Measurements from ENCODE around the gene ZNF879. TPM values are rescaled to one million over a fixed set of nuclear protein-coding genes. Genes with fewer than 3 reads are reported as not detected.
A peak's percentile ranks its signal among the peaks of the same experiment; 100 is the strongest.

The ZNF879 gene
- total RNA-seq, 2 donors from 2014 or later = 2.7 to 3.2 TPM

- intact Hi-C loops (cut with DNase I) = no loop called here
- DNase-seq (ENCODE audit: low spot score) = no peak
Observed at GRCh38 chr5:178997191-178997590, 26.4 kb upstream of the ZNF879 start.

- DNase-seq (ENCODE audit: low spot score) = no peak
- intact Hi-C loops (cut with DNase I) = no loop called here
Observed at GRCh38 chr5:178998441-178998840, 25.2 kb upstream of the ZNF879 start.

- intact Hi-C loops (cut with DNase I) = no loop called here
- no peak for DNase-seq (ENCODE audit: low spot score)
Observed at GRCh38 chr5:179006564-179006963, 17.0 kb upstream of the ZNF879 start.

- no peak for DNase-seq (ENCODE audit: low spot score)
- intact Hi-C loops (cut with DNase I) = no loop called here
Observed at GRCh38 chr5:179008667-179009066, 14.9 kb upstream of the ZNF879 start.

- intact Hi-C loops (cut with DNase I) = no loop called here
- DNase-seq (ENCODE audit: low spot score) = no peak
Observed at GRCh38 chr5:179033004-179033580, 9.5 kb downstream of the ZNF879 start.

GRCh38 chr5:179044765-179045164, 21.2 kb downstream of the ZNF879 start:
- DNase-seq (ENCODE audit: low spot score) = no peak
- intact Hi-C loops (cut with DNase I) = loop anchor here in 1 of 2 donors (5.0 kb wide), 1 partner anchor 1153 kb away; no protein-coding TSS in a partner anchor

- DNase-seq (ENCODE audit: low spot score) = no peak
- intact Hi-C loops (cut with DNase I) = no loop called here
Observed at GRCh38 chr5:179051784-179052183, 28.2 kb downstream of the ZNF879 start.

GRCh38 chr5:179054036-179054785, 30.6 kb downstream of the ZNF879 start:
- no peak for DNase-seq (ENCODE audit: low spot score)
- intact Hi-C loops (cut with DNase I) = no loop called here

- no peak for DNase-seq (ENCODE audit: low spot score)
- intact Hi-C loops (cut with DNase I) = no loop called here
Observed at GRCh38 chr5:179054876-179055275, 31.3 kb downstream of the ZNF879 start.

- intact Hi-C loops (cut with DNase I) = no loop called here
- no peak for DNase-seq (ENCODE audit: low spot score)
Observed at GRCh38 chr5:179055436-179055835, 31.8 kb downstream of the ZNF879 start.

- DNase-seq (ENCODE audit: low spot score) = no peak
- intact Hi-C loops (cut with DNase I) = no loop called here
Observed at GRCh38 chr5:179055841-179056240, 32.2 kb downstream of the ZNF879 start.

- intact Hi-C loops (cut with DNase I) = no loop called here
Observed at GRCh38 chr5:179060116-179061008, 36.8 kb downstream of the ZNF879 start, which contains the start of gene ZNF354C. Gene ZNF354C, plus strand, starts transcription at chr5:179060373. Its CDS starts 1,696 bp downstream, at chr5:179062069.

GRCh38 chr5:179061025-179061424, 37.4 kb downstream of the ZNF879 start:
- no peak for DNase-seq (ENCODE audit: low spot score)
- intact Hi-C loops (cut with DNase I) = no loop called here

More at GRCh38 chr5:179060116-179061008, 36.8 kb downstream of the ZNF879 start, which contains the start of gene ZNF354C:
- DNase-seq (ENCODE audit: low spot score) = peak; percentile 97

GRCh38 chr5:179065703-179066102, 42.1 kb downstream of the ZNF879 start:
- no peak for DNase-seq (ENCODE audit: low spot score)
- intact Hi-C loops (cut with DNase I) = no loop called here

GRCh38 chr5:179079165-179079987, 55.8 kb downstream of the ZNF879 start:
- intact Hi-C loops (cut with DNase I) = no loop called here
- DNase-seq (ENCODE audit: low spot score) = no peak

- intact Hi-C loops (cut with DNase I) = no loop called here
- DNase-seq (ENCODE audit: low spot score) = no peak
Observed at GRCh38 chr5:179080724-179081123, 57.1 kb downstream of the ZNF879 start.

All from posterior vena cava (tissue), 2 donors.